ENCODE measurements around the gene TSHZ2. TPM values are rescaled to one million over a fixed set of nuclear protein-coding genes. Genes with fewer than 3 reads are reported as not detected.

The TSHZ2 gene
- total RNA-seq, 1 donor from 2014 or later: 51.9 TPM

GRCh38 chr20:53210041-53210440, 237.9 kb downstream of the TSHZ2 start:
- Histone ChIP-seq H3K27me3 (no peaks in the 10 kb centered on the region), H3K9me3 (no peaks in the 10 kb centered on the region), H3K4me1 (no peaks in the 10 kb centered on the region), H3K4me3 (no peak overlapping the region), H3K36me3 (no peaks in the 10 kb centered on the region), H3K27ac (no peak overlapping the region)
- intact Hi-C loops (cut with DNase I): no loop called here
- no peak for TF ChIP-seq CTCF (IDR thresholded peaks at IDR 0.05)
- no peak for DNase-seq (ENCODE audit: low spot score in 2 of 2)

- Histone ChIP-seq H3K27me3 (no peaks in the 10 kb centered on the region), H3K9me3 (no peaks in the 10 kb centered on the region), H3K4me1 (no peaks in the 10 kb centered on the region), H3K27ac (no peak overlapping the region), H3K36me3 (no peaks in the 10 kb centered on the region), H3K4me3 (no peak overlapping the region)
- intact Hi-C loops (cut with DNase I): no loop called here
- no peak for DNase-seq (ENCODE audit: low spot score in 2 of 2)
- TF ChIP-seq CTCF (IDR thresholded peaks at IDR 0.05): no peak
Observed at GRCh38 chr20:53210931-53211330, 238.8 kb downstream of the TSHZ2 start.

- no peak for DNase-seq (ENCODE audit: low spot score in 2 of 2)
- Histone ChIP-seq H3K9me3 (no peaks in the 10 kb centered on the region), H3K4me3 (no peak overlapping the region), H3K4me1 (no peaks in the 10 kb centered on the region), H3K27me3 (no peaks in the 10 kb centered on the region), H3K27ac (no peak overlapping the region), H3K36me3 (no peaks in the 10 kb centered on the region)
- intact Hi-C loops (cut with DNase I): no loop called here
- TF ChIP-seq CTCF (IDR thresholded peaks at IDR 0.05): no peak
Observed at GRCh38 chr20:53212018-53212417, 239.9 kb downstream of the TSHZ2 start.

GRCh38 chr20:53214392-53214791, 242.2 kb downstream of the TSHZ2 start:
- H3K27ac ChIP-seq: no peak overlapping the region
- no peak for TF ChIP-seq CTCF (IDR thresholded peaks at IDR 0.05)
- intact Hi-C loops (cut with DNase I): no loop called here
- no peak for DNase-seq (ENCODE audit: low spot score in 2 of 2)
- H3K4me3 ChIP-seq: no peak overlapping the region
- no peaks in the 10 kb centered on the region for H3K27me3 ChIP-seq
- H3K4me1 ChIP-seq: no peaks in the 10 kb centered on the region
- no peaks in the 10 kb centered on the region for H3K36me3 ChIP-seq
- H3K9me3 ChIP-seq: no peaks in the 10 kb centered on the region

- Histone ChIP-seq H3K27me3 (no peaks in the 10 kb centered on the region), H3K4me1 (no peaks in the 10 kb centered on the region), H3K27ac (no peak overlapping the region), H3K36me3 (no peaks in the 10 kb centered on the region), H3K4me3 (no peak overlapping the region), H3K9me3 (no peaks in the 10 kb centered on the region)
- intact Hi-C loops (cut with DNase I): no loop called here
- no peak for DNase-seq (ENCODE audit: low spot score in 2 of 2)
- TF ChIP-seq CTCF (IDR thresholded peaks at IDR 0.05): no peak
Observed at GRCh38 chr20:53215166-53215565, 243.0 kb downstream of the TSHZ2 start.

GRCh38 chr20:53216478-53216855, 244.3 kb downstream of the TSHZ2 start:
- no peaks in the 10 kb centered on the region for H3K9me3 ChIP-seq
- H3K4me1 ChIP-seq: no peaks in the 10 kb centered on the region
- no peaks in the 10 kb centered on the region for H3K36me3 ChIP-seq
- H3K27ac ChIP-seq: no peak overlapping the region
- no peak overlapping the region for H3K4me3 ChIP-seq
- H3K27me3 ChIP-seq: no peaks in the 10 kb centered on the region
- TF ChIP-seq CTCF (IDR thresholded peaks at IDR 0.05): no peak
- intact Hi-C loops (cut with DNase I): no loop called here
- DNase-seq (ENCODE audit: low spot score in 2 of 2): no peak

Data from ascending aorta (tissue), 2 donors.